Activated CD4-positive, alpha-beta T cell treated with anti-CD3 and anti-CD28 coated beads for 24 hours (primary cell): ENCODE results near the gene TNNC1.

Source experiments
- DNase-seq, 2 donors: peaks; one replicate each; pipeline ENCODE4 v3.0.0-alpha.2; 2020; ENCODE audit warnings: low read depth in 2 of 2

Gene TNNC1

GRCh38 chr3:52401551-52401950, 52.3 kb downstream of the TNNC1 start:
- DNase-seq, result no peak
